MM.1S (cell line): ENCODE results near the gene TRIOBP.

Experiments
- CTCF ChIP-seq: fragments of 300-600 bp; sonication (generic); IDR thresholded peaks from 2 replicates; pipeline ENCODE4 v1.5.1; 2016; ENCODE audit warnings: antibody characterized with exemption, low read length, mixed read lengths
- EZH2 ChIP-seq: fragments of 300-600 bp; sonication (generic); optimal IDR thresholded peaks from 2 replicates; pipeline ENCODE3; 2017; ENCODE audit warnings: low read depth, mild to moderate bottlenecking, antibody characterized with exemption, low read length, mixed read lengths
- EZH2phosphoT487 ChIP-seq: fragments of 300-600 bp; sonication (generic); IDR thresholded peaks from 2 replicates; pipeline ENCODE4 v1.6.1; 2018; ENCODE audit warnings: antibody characterized with exemption, low read length

GRCh38 chr22:37704645-37705044 lies 7.8 kb downstream of the TRIOBP start:
- TF ChIP-seq CTCF, result no peak
- TF ChIP-seq EZH2, result no peak
- no peak for TF ChIP-seq EZH2phosphoT487
